ENCODE results near the gene YAE1.

The YAE1 gene

GRCh38 chr7:39547336-39547735 lies 18.9 kb upstream of the YAE1 start:
- no peak for ATAC-seq
- TF ChIP-seq SNAI2 (CRISPR knock-in tag; IDR thresholded peaks at IDR 0.05) = no peak
- TF ChIP-seq ESRRG (CRISPR knock-in tag; IDR thresholded peaks at IDR 0.05) = no peak
- TF ChIP-seq, protein P1, sequence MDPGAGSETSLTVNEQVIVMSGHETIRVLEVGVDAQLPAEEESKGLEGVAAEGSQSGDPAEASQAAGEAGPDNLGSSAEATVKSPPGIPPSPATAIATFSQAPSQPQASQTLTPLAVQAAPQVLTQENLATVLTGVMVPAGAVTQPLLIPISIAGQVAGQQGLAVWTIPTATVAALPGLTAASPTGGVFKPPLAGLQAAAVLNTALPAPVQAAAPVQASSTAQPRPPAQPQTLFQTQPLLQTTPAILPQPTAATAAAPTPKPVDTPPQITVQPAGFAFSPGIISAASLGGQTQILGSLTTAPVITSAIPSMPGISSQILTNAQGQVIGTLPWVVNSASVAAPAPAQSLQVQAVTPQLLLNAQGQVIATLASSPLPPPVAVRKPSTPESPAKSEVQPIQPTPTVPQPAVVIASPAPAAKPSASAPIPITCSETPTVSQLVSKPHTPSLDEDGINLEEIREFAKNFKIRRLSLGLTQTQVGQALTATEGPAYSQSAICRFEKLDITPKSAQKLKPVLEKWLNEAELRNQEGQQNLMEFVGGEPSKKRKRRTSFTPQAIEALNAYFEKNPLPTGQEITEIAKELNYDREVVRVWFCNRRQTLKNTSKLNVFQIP (CRISPR knock-in tag; IDR thresholded peaks at IDR 0.05; ENCODE audit: borderline replicate concordance, low read depth) = no peak
- TF ChIP-seq ZC3H10 (CRISPR knock-in tag; IDR thresholded peaks at IDR 0.05) = no peak
- TF ChIP-seq ARNTL (CRISPR knock-in tag; IDR thresholded peaks at IDR 0.05; ENCODE audit: borderline replicate concordance, low read depth) = no peak
- no peak for TF ChIP-seq ZFP3 (CRISPR knock-in tag; IDR thresholded peaks at IDR 0.05)
- no peak for TF ChIP-seq CSRNP3 (CRISPR knock-in tag; IDR thresholded peaks at IDR 0.05)
- no peak for TF ChIP-seq ZFP30 (CRISPR knock-in tag; IDR thresholded peaks at IDR 0.05)
- no peak for TF ChIP-seq TOX (CRISPR knock-in tag; IDR thresholded peaks at IDR 0.05; ENCODE audit: borderline replicate concordance)
- no peak for TF ChIP-seq ZNF565 (CRISPR knock-in tag; conservative IDR thresholded peaks at IDR 0.05; ENCODE audit: low read depth)
- no peak for TF ChIP-seq ISL1 (CRISPR knock-in tag; IDR thresholded peaks at IDR 0.05)
- no peak for TF ChIP-seq ZNF8 (CRISPR knock-in tag; IDR thresholded peaks at IDR 0.05)
- no peak for TF ChIP-seq PPARA (CRISPR knock-in tag; IDR thresholded peaks at IDR 0.05; ENCODE audit: borderline replicate concordance)
- no peak for TF ChIP-seq BACH2 (CRISPR knock-in tag; IDR thresholded peaks at IDR 0.05; ENCODE audit: borderline replicate concordance)
- TF ChIP-seq, protein P2, sequence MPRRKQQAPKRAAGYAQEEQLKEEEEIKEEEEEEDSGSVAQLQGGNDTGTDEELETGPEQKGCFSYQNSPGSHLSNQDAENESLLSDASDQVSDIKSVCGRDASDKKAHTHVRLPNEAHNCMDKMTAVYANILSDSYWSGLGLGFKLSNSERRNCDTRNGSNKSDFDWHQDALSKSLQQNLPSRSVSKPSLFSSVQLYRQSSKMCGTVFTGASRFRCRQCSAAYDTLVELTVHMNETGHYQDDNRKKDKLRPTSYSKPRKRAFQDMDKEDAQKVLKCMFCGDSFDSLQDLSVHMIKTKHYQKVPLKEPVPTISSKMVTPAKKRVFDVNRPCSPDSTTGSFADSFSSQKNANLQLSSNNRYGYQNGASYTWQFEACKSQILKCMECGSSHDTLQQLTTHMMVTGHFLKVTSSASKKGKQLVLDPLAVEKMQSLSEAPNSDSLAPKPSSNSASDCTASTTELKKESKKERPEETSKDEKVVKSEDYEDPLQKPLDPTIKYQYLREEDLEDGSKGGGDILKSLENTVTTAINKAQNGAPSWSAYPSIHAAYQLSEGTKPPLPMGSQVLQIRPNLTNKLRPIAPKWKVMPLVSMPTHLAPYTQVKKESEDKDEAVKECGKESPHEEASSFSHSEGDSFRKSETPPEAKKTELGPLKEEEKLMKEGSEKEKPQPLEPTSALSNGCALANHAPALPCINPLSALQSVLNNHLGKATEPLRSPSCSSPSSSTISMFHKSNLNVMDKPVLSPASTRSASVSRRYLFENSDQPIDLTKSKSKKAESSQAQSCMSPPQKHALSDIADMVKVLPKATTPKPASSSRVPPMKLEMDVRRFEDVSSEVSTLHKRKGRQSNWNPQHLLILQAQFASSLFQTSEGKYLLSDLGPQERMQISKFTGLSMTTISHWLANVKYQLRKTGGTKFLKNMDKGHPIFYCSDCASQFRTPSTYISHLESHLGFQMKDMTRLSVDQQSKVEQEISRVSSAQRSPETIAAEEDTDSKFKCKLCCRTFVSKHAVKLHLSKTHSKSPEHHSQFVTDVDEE (CRISPR knock-in tag; IDR thresholded peaks at IDR 0.05) = no peak
- TF ChIP-seq, protein P3, sequence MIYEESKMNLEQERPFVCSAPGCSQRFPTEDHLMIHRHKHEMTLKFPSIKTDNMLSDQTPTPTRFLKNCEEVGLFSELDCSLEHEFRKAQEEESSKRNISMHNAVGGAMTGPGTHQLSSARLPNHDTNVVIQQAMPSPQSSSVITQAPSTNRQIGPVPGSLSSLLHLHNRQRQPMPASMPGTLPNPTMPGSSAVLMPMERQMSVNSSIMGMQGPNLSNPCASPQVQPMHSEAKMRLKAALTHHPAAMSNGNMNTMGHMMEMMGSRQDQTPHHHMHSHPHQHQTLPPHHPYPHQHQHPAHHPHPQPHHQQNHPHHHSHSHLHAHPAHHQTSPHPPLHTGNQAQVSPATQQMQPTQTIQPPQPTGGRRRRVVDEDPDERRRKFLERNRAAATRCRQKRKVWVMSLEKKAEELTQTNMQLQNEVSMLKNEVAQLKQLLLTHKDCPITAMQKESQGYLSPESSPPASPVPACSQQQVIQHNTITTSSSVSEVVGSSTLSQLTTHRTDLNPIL (CRISPR knock-in tag; IDR thresholded peaks at IDR 0.05; ENCODE audit: low read depth) = no peak
- TF ChIP-seq ZNF70 (CRISPR knock-in tag; IDR thresholded peaks at IDR 0.05) = no peak

GRCh38 chr7:39550411-39550810 lies 15.8 kb upstream of the YAE1 start:
- ATAC-seq = no peak
- TF ChIP-seq ISL1 (CRISPR knock-in tag; IDR thresholded peaks at IDR 0.05) = no peak

DNA sequence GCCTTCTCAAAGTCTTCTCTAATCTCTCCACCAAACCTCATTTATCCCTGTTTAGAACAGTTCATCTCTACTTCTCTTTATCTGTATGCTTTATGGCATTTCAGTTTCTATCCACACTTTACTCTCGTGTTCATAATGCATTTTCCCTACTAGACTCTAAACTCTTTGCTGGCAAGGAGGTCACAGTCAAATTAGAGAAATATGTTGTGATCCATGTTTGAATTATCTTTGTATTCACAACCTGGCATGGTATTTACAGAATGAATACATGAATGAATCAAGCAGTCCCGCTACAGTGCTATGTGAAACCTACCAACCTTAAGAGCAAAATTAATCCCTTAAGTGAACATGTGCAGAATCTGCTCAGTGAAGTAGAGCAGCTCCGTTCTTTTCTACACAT lies 12.8 kb upstream of the YAE1 start:
- no peak for ATAC-seq

More for the DNA sequence above, 12.8 kb upstream of the YAE1 start:
- TF ChIP-seq ZNF70 (CRISPR knock-in tag; IDR thresholded peaks at IDR 0.05) = no peak
- no peak for TF ChIP-seq ZC3H10 (CRISPR knock-in tag; IDR thresholded peaks at IDR 0.05)
- TF ChIP-seq ESRRG (CRISPR knock-in tag; IDR thresholded peaks at IDR 0.05) = no peak
- no peak for TF ChIP-seq GLIS3 (CRISPR knock-in tag; IDR thresholded peaks at IDR 0.05)
- no peak for TF ChIP-seq CSDC2 (CRISPR knock-in tag; IDR thresholded peaks at IDR 0.05)
- TF ChIP-seq CSRNP3 (CRISPR knock-in tag; IDR thresholded peaks at IDR 0.05) = no peak
- no peak for TF ChIP-seq TCF4 (CRISPR knock-in tag; IDR thresholded peaks at IDR 0.05; ENCODE audit: borderline replicate concordance)
- TF ChIP-seq PPARA (CRISPR knock-in tag; IDR thresholded peaks at IDR 0.05; ENCODE audit: borderline replicate concordance) = no peak

All from SK-N-SH treated with all-trans-retinoic acid at 6 μM for 48 hours (cell line).